ENCODE data around the gene USP10.

The USP10 gene

DNA sequence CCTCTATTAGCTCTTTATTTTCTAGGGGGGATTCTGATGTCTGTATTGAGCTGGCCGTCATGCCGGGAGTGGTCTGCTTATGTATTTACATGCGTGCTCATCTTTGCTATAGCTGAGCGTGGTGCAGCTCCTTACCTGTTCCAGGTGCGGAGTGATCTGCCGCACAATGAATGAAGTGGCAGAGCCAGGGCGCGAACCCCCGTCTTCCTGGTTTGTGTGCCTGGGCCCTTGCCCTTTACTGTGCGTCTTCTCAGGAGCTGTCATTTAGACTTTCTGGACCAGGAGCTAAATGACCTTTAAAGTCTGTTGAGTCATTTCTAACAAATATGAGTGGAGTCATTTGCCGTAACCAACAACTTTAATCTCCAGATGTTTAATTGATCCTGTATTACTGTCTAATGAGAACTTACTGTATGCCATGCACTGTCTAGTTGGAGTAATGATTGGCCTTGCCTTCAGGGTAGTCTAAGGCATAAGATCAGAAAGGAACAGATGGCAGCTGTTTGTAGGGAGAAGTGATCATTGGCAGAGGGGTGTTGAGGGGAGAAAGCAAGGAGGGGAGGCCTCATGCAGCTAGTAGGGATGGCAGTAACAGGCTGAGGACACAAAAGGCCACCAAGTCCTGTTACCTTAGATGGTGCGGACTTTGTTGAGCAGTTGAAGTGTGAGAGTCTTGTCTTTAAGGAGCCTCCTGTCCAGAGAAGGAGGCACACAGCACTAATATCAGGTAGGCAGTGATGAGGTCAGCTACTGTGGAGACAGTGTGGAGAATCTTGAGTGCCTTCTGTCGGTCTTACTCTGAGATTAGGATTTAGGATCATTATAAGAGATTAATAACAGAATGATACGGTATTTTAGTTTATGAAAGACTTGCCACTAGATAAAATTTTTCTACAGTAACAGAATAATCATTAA is 53.9 kb downstream of the USP10 start:
- DNase-seq, result no peak

GRCh38 chr16:84754353-84754856 is 54.6 kb downstream of the USP10 start:
- peak; percentile 88 for DNase-seq

- DNase-seq, result no peak
These were observed 55.3 kb downstream of the USP10 start for GRCh38 chr16:84754956-84755672.

DNA sequence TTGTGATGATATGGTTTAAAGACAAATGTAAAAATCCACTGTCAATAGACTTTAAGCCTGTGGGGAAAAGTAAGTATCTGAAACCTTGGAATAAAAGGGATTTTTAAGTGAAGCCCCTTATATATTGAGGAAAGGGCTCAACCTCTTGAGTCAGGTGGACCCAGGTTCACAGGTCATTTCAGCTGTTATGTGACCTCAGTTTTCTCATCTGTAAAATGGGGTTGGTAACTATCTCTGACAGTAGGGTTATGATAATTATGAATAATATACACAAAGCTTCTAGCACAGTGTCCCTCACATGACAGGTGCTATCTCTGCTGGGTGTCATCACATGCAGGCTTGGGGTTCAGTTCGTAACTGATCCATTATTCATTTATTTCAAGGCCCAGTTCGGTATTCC is 57.0 kb downstream of the USP10 start:
- DNase-seq, result no peak

DNA sequence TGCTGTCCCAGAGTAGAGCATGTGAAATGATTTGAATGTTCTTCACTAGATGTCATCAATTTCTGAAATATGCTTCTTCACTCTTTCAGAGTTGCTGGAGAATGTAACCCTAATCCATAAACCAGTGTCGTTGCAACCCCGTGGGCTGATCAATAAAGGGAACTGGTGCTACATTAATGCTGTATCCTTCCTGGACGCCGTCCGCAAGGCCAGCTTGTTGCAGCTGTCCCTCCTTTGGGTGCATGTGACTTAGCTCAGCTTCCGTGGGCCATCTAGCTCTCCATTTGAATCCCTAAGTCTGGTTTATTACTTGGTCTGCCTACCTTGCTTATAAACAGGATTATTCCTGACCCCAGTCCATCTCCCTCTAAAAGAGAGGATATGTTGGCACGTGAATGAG is 58.8 kb downstream of the USP10 start:
- DNase-seq, result no peak

DNA sequence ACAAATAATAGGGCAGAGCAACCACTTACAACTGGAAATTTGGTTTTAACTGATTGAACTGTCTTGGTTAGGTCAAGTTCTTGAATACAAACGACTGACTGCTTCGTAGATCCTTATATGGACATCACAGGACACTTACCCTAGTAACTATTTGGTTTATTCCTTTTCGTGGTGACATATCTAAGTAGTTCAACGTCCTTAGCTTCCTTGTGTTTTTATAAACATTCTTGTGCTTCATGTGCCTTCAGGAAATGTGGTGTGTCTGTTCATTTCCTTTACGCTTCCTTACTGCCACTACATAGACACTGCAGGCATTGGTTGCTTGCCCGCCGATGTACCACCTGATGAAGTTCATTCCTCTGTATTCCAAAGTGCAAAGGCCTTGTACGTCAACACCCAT is 59.3 kb downstream of the USP10 start:
- peak; percentile 90 to 95 for DNase-seq

DNA sequence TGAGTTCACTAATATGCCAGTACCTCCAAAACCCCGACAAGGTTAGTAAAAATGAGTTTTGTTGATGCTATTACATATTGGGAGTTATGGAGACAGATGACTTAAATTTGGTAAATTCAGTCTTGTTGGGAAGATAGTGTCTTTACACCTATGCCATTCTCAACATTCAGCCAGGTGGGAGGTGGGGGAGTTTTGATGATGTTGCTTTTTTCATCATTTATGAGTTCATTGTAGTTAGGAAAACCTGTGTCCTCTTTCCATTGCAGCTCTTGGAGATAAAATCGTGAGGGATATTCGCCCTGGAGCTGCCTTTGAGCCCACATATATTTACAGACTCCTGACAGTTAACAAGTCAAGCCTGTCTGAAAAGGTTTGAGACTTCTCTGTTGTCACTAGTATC is 60.1 kb downstream of the USP10 start:
- no peak for DNase-seq

GRCh38 chr16:84761448-84762368 is 61.9 kb downstream of the USP10 start:
- no peak for DNase-seq

GRCh38 chr16:84763164-84763563 is 63.4 kb downstream of the USP10 start:
- DNase-seq, result no peak

DNA sequence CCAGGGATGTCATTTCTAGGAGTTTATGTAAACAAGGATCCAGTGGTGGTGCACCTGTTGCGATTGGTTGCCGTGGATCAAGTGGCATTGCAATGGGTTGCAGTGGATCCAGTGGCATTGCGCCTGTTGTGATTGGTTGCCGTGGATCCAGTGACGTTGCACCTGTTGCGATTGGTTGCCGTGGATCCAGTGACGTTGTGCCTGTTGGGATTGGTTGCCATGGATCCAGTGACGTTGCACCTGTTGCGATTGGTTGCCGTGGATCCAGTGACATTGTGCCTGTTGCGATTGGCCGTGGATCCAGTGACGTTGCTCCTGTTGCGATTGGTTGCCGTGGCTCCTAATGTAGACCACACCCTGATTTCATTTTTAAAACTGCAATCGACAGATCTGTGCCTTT is 63.8 kb downstream of the USP10 start:
- DNase-seq, result no peak

DNA sequence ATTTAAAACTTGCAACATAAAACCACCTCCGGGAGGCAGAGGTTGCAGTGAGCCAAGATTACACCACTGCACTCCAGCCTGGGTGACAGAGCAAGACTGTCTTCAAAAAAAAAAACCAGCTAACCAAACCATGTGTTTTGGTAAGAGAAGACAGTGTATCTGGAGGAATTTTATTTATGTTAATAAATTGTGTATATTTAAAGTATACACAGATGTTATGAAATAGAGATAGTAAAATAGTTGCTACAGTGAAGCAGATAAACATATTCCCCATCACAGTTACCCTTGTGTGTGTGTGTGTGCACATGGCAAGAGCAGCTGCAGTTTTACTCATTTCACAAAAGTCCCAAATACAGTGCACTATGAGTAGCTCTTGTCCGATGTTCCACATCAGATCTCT is 65.2 kb downstream of the USP10 start:
- no peak for DNase-seq

- DNase-seq, result no peak
These were observed 66.1 kb downstream of the USP10 start for GRCh38 chr16:84765616-84766580.

- no peak for DNase-seq
These were observed 67.4 kb downstream of the USP10 start for GRCh38 chr16:84766978-84767773.

GRCh38 chr16:84768061-84768807 is 68.4 kb downstream of the USP10 start:
- no peak for DNase-seq

- DNase-seq, result no peak
These were observed 69.0 kb downstream of the USP10 start for GRCh38 chr16:84768808-84769197.

GRCh38 chr16:84769416-84769815 is 69.6 kb downstream of the USP10 start:
- DNase-seq, result no peak

GRCh38 chr16:84773312-84773711 is 73.5 kb downstream of the USP10 start:
- no peak for DNase-seq

DNA sequence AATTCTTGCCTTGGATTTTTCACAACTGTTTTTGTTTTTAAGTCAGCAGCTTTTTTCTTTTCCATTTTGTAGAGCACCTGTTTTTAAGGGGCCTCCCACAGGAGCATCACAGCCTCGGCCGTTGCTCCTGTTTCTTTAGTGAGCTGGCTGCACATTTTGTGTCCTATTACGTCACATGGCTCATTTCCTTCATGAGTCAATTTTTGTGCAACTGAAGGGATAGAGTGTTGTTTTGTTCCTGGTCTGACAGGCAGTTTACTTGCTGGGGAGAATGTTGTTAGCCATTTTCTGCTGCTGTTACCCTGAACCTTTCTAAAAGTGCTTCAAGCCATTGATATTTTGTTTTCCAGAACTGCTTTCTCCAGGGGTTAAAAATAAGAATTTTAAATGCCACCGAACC is 75.0 kb downstream of the USP10 start:
- peak; percentile 31 to 37 for DNase-seq

GRCh38 chr16:84775262-84775810 is 75.5 kb downstream of the USP10 start:
- DNase-seq, result no peak

- no peak for DNase-seq
These were observed 77.6 kb downstream of the USP10 start for GRCh38 chr16:84777435-84777834.
